Uterus (tissue), 4 donors: ENCODE results near the gene ZSCAN16. TPM values are rescaled to one million over a fixed set of nuclear protein-coding genes. Genes with fewer than 3 reads are reported as not detected.

Source experiments
- DNase-seq, 2 donors: peaks; one replicate each; pipeline ENCODE4 v3.0.0-alpha.2; 2019 to 2020
- H3K27ac ChIP-seq, 2 donors: fragments of 200-600 bp; sonication (generic); 1 replicate in 1 of 2; 2 replicates in 1 of 2; pipeline ENCODE4 v1.5.1; 2016 to 2018
- H3K27me3 ChIP-seq, 2 donors: fragments of 200-600 bp; sonication (generic); one replicate each; pipeline ENCODE4 v1.5.1; 2018 to 2019; ENCODE audit warnings: control low read depth in 1 of 2
- H3K36me3 ChIP-seq, 2 donors: fragments of 200-600 bp; sonication (generic); one replicate each; pipeline ENCODE4 v1.5.1; 2019; ENCODE audit warnings: control low read depth in 1 of 2
- H3K4me1 ChIP-seq, 2 donors: fragments of 200-600 bp; sonication (generic); one replicate each; pipeline ENCODE4 v1.5.1; 2018 to 2019; ENCODE audit warnings: control low read depth in 1 of 2
- H3K4me3 ChIP-seq, 2 donors: fragments of 200-600 bp; sonication (generic); 1 replicate in 1 of 2; 2 replicates in 1 of 2; pipeline ENCODE4 v1.5.1; 2018 to 2019; ENCODE audit warnings: mild to moderate bottlenecking in 1 of 2
- H3K9me3 ChIP-seq, 2 donors: fragments of 200-600 bp; sonication (generic); one replicate each; pipeline ENCODE4 v1.5.1; 2019; ENCODE audit warnings: control low read depth in 1 of 2
- CTCF ChIP-seq, 4 experiments: fragments of 200-600 bp in 2 of 4; fragments of 450-650 bp in 2 of 4; sonication (generic) in 2 of 4; IDR thresholded peaks; one replicate each; pipeline ENCODE4 v1.5.1; 2016 to 2019; ENCODE audit warnings: antibody characterized with exemption in 4 of 4, mild to moderate bottlenecking in 2 of 4, moderate library complexity in 1 of 4
- POLR2A ChIP-seq, 2 donors: fragments of 450-650 bp; IDR thresholded peaks; one replicate each; pipeline ENCODE4 v1.6.1; 2016; ENCODE audit warnings: antibody characterized with exemption in 2 of 2, mild to moderate bottlenecking in 1 of 2, moderate library complexity in 1 of 2
- intact Hi-C: fragments of 100-400 bp; cut with DNase I; formaldehyde crosslinking; loops from one replicate; pipeline ENCODE4 v1.15.1; 2023; ENCODE audit warnings: low total_unique reads
- total RNA-seq, 4 donors: library from RNA; depleted of rRNA in 3 of 4; stranded (reverse); fragments of >200 nt in 3 of 4; gene quantifications; one replicate each; pipeline versions ENCODE4 v1.1.0 to v1.2.4, GENCODE V29; 2014 to 2023
- donor health status: DM: yes; HTN: yes; CAD: no.

ZSCAN16 gene
- total RNA-seq, 4 donors from 2014 or later: 1.8 to 7.9 (median 5.3) TPM; not detected in 1

GRCh38 chr6:28171271-28171670 lies 46.9 kb downstream of the ZSCAN16 start:
- intact Hi-C loops: no loop called here
- DNase-seq: no peak
- no peak overlapping the region for H3K27ac ChIP-seq
- H3K9me3 ChIP-seq: no peaks in the 10 kb centered on the region
- no peak for TF ChIP-seq POLR2A (IDR thresholded peaks at IDR 0.05)
- TF ChIP-seq CTCF (IDR thresholded peaks at IDR 0.05): no peak
- no peak overlapping the region for H3K4me3 ChIP-seq
- no peaks in the 10 kb centered on the region for H3K4me1 ChIP-seq
- H3K27me3 ChIP-seq: no peaks in the 10 kb centered on the region
- no peaks in the 10 kb centered on the region for H3K36me3 ChIP-seq

- TF ChIP-seq CTCF (IDR thresholded peaks at IDR 0.05) (no peak), POLR2A (IDR thresholded peaks at IDR 0.05) (no peak)
- Histone ChIP-seq H3K27ac (no peak overlapping the region), H3K27me3 (no peaks in the 10 kb centered on the region), H3K36me3 (no peaks in the 10 kb centered on the region), H3K4me3 (no peak overlapping the region), H3K9me3 (no peaks in the 10 kb centered on the region), H3K4me1 (no peaks in the 10 kb centered on the region)
- intact Hi-C loops: no loop called here
- no peak for DNase-seq
Observed at GRCh38 chr6:28172006-28172405, 47.6 kb downstream of the ZSCAN16 start.

GRCh38 chr6:28176373-28176772 lies 52.0 kb downstream of the ZSCAN16 start:
- H3K27ac ChIP-seq: no peak overlapping the region
- no peaks in the 10 kb centered on the region for H3K27me3 ChIP-seq
- H3K4me3 ChIP-seq: no peak overlapping the region
- DNase-seq: no peak
- H3K9me3 ChIP-seq: no peaks in the 10 kb centered on the region
- no peaks in the 10 kb centered on the region for H3K4me1 ChIP-seq
- intact Hi-C loops: no loop called here
- no peaks in the 10 kb centered on the region for H3K36me3 ChIP-seq
- TF ChIP-seq CTCF (IDR thresholded peaks at IDR 0.05) (no peak), POLR2A (IDR thresholded peaks at IDR 0.05) (no peak)

Other genes starting within 250 kb of the ZSCAN16 start
- not detected for gene OR2B2, start 212.2 kb upstream of the ZSCAN16 start, total RNA-seq
- not detected for gene OR2B6, start 167.4 kb upstream of the ZSCAN16 start, total RNA-seq
- 1 to 10 TPM in 3 of 4 donors, not detected in 1; 1.1 to 2.1 (median 1.2) TPM for gene ZNF165, start 44.0 kb upstream of the ZSCAN16 start, total RNA-seq
- 10 to 100 TPM; 17.4 to 48.9 (median 32.5) TPM for gene ZKSCAN8, start 17.3 kb downstream of the ZSCAN16 start, total RNA-seq
- 10 to 100 TPM; 17.6 to 38.9 (median 24.6) TPM for gene ZSCAN9, start 100.7 kb downstream of the ZSCAN16 start, total RNA-seq
- gene ZKSCAN4, start 127.7 kb downstream of the ZSCAN16 start, total RNA-seq: 10 to 100 TPM in 1 of 4 donors, 1 to 10 TPM in 3; 1.5 to 15.6 (median 4.7) TPM
- 1 to 10 TPM in 1 of 4 donors, under 1 TPM in 1, not detected in 2; 0.97 to 1.2 TPM for gene NKAPL, start 134.7 kb downstream of the ZSCAN16 start, total RNA-seq
- 10 to 100 TPM; 12.6 to 54.7 (median 33.4) TPM for gene ZSCAN26, start 142.5 kb downstream of the ZSCAN16 start, total RNA-seq
- gene PGBD1, start 157.0 kb downstream of the ZSCAN16 start, total RNA-seq: 10 to 100 TPM in 1 of 4 donors, 1 to 10 TPM in 3; 2.6 to 10.9 (median 7.0) TPM
- 10 to 100 TPM in 3 of 4 donors, 1 to 10 TPM in 1; 3.5 to 63.8 (median 31.5) TPM for gene ZSCAN31, start 211.5 kb downstream of the ZSCAN16 start, total RNA-seq
- gene ZKSCAN3, start 225.3 kb downstream of the ZSCAN16 start, total RNA-seq: 10 to 100 TPM in 1 of 4 donors, 1 to 10 TPM in 2, under 1 TPM in 1; 0.29 to 12.3 (median 5.1) TPM